Measurements from ENCODE around the gene SEMA3C. TPM values are rescaled to one million over a fixed set of nuclear protein-coding genes. Genes with fewer than 3 reads are reported as not detected.

Gene SEMA3C
- polyA plus RNA-seq, 1 donor: 70.6 TPM

DNA sequence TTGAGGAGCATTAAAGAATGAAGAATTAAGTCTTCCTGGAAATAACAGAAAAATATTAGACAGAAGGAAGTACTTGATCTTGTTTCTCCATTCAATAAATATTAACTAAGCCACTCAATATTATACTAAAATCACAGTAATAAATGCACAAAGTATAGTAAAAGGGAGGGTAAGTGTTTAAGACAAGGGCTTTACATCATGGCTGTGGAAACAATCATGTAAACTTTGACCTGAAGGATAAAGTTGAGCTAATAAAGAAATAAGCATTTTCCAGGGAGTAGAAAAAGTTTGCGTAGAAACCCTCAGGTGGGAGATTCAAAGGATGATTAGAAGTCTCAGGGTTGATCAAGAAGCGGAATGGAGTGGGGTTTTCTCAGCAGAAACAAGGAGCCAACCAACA lies 78.2 kb downstream of the SEMA3C start:
- peak overlapping the region; percentile 22 for H3K4me3 ChIP-seq (ENCODE audit: low read length)
- H3K27me3 ChIP-seq (ENCODE audit: control insufficient read depth, insufficient read depth, low read length): no peaks in the 10 kb centered on the region
- H3K4me1 ChIP-seq (ENCODE audit: control insufficient read depth, insufficient read depth, low read length): peaks cover 24% of the 10 kb centered on the region
- H3K36me3 ChIP-seq (ENCODE audit: control insufficient read depth, insufficient read depth, low read length): no peaks in the 10 kb centered on the region
- H3K27ac ChIP-seq (ENCODE audit: low read length): peak overlapping the region; percentile 75
- no peaks in the 10 kb centered on the region for H3K9me3 ChIP-seq (ENCODE audit: control insufficient read depth, low read depth, low read length)
- peak; percentile 66 to 88 for DNase-seq
- WGBS (ENCODE audit: insufficient coverage, low lambda C conversion rate): no CpG with 5 or more reads among the region's 2 CpGs

GRCh38 chr7:80839855-80840254 lies 79.0 kb downstream of the SEMA3C start:
- Histone ChIP-seq H3K4me1 (ENCODE audit: control insufficient read depth, insufficient read depth, low read length) (peaks cover 24% of the 10 kb centered on the region), H3K9me3 (ENCODE audit: control insufficient read depth, low read depth, low read length) (no peaks in the 10 kb centered on the region), H3K36me3 (ENCODE audit: control insufficient read depth, insufficient read depth, low read length) (no peaks in the 10 kb centered on the region), H3K4me3 (ENCODE audit: low read length) (peak overlapping the region; percentile 22), H3K27ac (ENCODE audit: low read length) (peak overlapping the region; percentile 75), H3K27me3 (ENCODE audit: control insufficient read depth, insufficient read depth, low read length) (no peaks in the 10 kb centered on the region)
- no peak for DNase-seq

DNA sequence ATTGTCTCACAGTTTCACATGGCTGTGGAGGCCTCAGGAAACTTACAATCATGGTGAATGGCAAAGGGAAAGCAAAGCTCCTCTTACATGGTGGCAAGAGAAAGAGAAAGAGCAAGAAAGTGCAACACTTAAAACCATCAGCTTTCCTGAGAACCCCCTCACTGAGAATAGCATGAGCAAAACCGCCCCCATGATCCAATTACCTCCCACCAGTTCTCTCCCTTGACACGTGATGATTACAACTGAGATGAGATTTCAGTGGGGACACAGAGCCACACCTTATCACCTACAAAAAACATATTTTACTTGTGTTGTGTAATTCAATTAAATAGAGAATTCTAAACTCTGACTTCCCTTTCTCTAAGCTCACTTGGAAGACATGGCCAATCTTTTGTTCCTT lies 80.2 kb downstream of the SEMA3C start:
- no peak overlapping the region for H3K4me3 ChIP-seq (ENCODE audit: low read length)
- H3K36me3 ChIP-seq (ENCODE audit: control insufficient read depth, insufficient read depth, low read length): no peaks in the 10 kb centered on the region
- no peaks in the 10 kb centered on the region for H3K27me3 ChIP-seq (ENCODE audit: control insufficient read depth, insufficient read depth, low read length)
- H3K27ac ChIP-seq (ENCODE audit: low read length): peak overlapping the region; percentile 75
- no CpG with 5 or more reads among the region's 2 CpGs for WGBS (ENCODE audit: insufficient coverage, low lambda C conversion rate)
- no peak for DNase-seq
- peaks cover 24% of the 10 kb centered on the region for H3K4me1 ChIP-seq (ENCODE audit: control insufficient read depth, insufficient read depth, low read length)
- H3K9me3 ChIP-seq (ENCODE audit: control insufficient read depth, low read depth, low read length): no peaks in the 10 kb centered on the region

- peaks cover 18% of the 10 kb centered on the region for H3K4me1 ChIP-seq (ENCODE audit: control insufficient read depth, insufficient read depth, low read length)
- H3K4me3 ChIP-seq (ENCODE audit: low read length): no peak overlapping the region
- H3K36me3 ChIP-seq (ENCODE audit: control insufficient read depth, insufficient read depth, low read length): no peaks in the 10 kb centered on the region
- no peak overlapping the region for H3K27ac ChIP-seq (ENCODE audit: low read length)
- H3K27me3 ChIP-seq (ENCODE audit: control insufficient read depth, insufficient read depth, low read length): no peaks in the 10 kb centered on the region
- no peaks in the 10 kb centered on the region for H3K9me3 ChIP-seq (ENCODE audit: control insufficient read depth, low read depth, low read length)
- DNase-seq: no peak
- 100% methylated on average over 2 of the region's 3 CpGs for WGBS (ENCODE audit: insufficient coverage, low lambda C conversion rate)
These were observed 81.5 kb downstream of the SEMA3C start for GRCh38 chr7:80837345-80837744.

GRCh38 chr7:80835251-80835650 lies 83.6 kb downstream of the SEMA3C start:
- WGBS (ENCODE audit: insufficient coverage, low lambda C conversion rate): 86% methylated on average over 1 of the region's 2 CpGs
- Histone ChIP-seq H3K27me3 (ENCODE audit: control insufficient read depth, insufficient read depth, low read length) (no peaks in the 10 kb centered on the region), H3K4me1 (ENCODE audit: control insufficient read depth, insufficient read depth, low read length) (peaks cover 23% of the 10 kb centered on the region), H3K36me3 (ENCODE audit: control insufficient read depth, insufficient read depth, low read length) (no peaks in the 10 kb centered on the region), H3K4me3 (ENCODE audit: low read length) (no peak overlapping the region), H3K9me3 (ENCODE audit: control insufficient read depth, low read depth, low read length) (no peaks in the 10 kb centered on the region), H3K27ac (ENCODE audit: low read length) (no peak overlapping the region)
- DNase-seq: no peak

DNA sequence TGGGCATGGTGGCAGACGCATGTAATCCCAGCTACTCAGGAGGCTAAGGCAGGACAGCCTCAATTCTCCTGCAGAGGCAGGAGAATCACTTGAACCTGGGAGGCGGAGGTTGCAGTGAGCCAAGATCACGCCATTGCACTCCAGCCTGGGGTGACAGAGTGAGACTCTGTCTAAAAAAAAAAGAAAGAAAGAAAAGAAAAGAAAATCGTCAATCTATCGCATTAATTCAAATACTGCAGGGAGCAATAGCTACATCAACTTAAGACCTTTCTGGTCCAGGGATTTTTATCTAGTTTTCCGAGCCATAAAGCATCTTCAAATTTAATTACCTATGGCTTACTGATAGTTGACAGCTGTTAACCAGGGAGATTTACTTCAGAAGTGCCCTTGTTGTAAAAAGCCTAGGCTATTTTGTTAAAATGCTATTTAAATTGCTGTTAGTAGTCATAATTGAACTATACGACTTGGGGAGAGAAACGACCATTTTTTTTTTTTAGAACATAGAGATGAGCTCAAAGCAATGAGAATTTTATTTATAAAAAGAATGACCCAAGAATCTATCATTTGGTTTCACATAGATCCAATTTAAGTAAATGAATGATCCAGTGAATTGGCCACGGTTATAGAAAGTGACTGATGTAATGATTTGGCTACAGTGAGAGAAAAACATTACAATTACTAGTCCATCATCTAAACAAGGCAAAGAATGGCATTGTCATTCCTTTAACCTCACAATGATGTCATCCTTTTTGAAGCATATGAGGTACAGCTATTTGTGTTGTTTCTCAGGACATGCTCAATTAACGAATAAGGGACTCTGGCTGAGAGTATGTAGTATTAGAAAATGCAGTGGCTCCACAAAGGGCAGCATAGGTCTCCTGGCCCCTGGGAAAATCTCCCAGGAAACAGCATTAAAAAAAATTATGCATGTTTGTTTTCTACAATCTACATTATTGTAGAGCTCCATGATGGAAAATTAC lies 85.3 kb downstream of the SEMA3C start:
- Histone ChIP-seq H3K4me1 (ENCODE audit: control insufficient read depth, insufficient read depth, low read length) (peaks cover 17% of the 10 kb centered on the region), H3K27me3 (ENCODE audit: control insufficient read depth, insufficient read depth, low read length) (no peaks in the 10 kb centered on the region), H3K4me3 (ENCODE audit: low read length) (no peak overlapping the region), H3K27ac (ENCODE audit: low read length) (no peak overlapping the region), H3K9me3 (ENCODE audit: control insufficient read depth, low read depth, low read length) (no peaks in the 10 kb centered on the region), H3K36me3 (ENCODE audit: control insufficient read depth, insufficient read depth, low read length) (no peaks in the 10 kb centered on the region)
- WGBS (ENCODE audit: insufficient coverage, low lambda C conversion rate): 42% methylated on average over 4 of the region's 10 CpGs
- DNase-seq: no peak

DNA sequence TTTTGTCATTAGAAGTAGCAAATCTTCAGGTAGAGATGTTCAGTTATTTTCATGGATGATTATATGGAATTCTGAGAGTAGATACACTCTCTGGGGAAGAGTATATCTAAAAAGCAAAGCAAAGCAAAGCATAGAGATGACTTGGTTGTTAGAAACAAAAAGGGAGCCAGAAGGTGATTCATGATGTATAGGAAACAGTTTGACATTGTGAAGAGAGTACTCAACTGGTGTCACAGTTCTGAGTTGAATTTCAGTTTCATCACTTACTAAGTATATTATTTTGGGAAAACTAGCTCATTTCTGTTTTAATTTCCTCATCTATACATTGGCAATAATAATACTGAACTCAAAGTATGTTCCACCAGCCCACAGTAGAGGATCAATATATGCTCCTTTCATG lies 86.8 kb downstream of the SEMA3C start:
- peaks cover under 1% of the 10 kb centered on the region for H3K36me3 ChIP-seq (ENCODE audit: control insufficient read depth, insufficient read depth, low read length)
- DNase-seq: no peak
- no peaks in the 10 kb centered on the region for H3K27me3 ChIP-seq (ENCODE audit: control insufficient read depth, insufficient read depth, low read length)
- H3K4me1 ChIP-seq (ENCODE audit: control insufficient read depth, insufficient read depth, low read length): peaks cover 15% of the 10 kb centered on the region
- H3K9me3 ChIP-seq (ENCODE audit: control insufficient read depth, low read depth, low read length): no peaks in the 10 kb centered on the region
- no peak overlapping the region for H3K27ac ChIP-seq (ENCODE audit: low read length)
- no peak overlapping the region for H3K4me3 ChIP-seq (ENCODE audit: low read length)

DNA sequence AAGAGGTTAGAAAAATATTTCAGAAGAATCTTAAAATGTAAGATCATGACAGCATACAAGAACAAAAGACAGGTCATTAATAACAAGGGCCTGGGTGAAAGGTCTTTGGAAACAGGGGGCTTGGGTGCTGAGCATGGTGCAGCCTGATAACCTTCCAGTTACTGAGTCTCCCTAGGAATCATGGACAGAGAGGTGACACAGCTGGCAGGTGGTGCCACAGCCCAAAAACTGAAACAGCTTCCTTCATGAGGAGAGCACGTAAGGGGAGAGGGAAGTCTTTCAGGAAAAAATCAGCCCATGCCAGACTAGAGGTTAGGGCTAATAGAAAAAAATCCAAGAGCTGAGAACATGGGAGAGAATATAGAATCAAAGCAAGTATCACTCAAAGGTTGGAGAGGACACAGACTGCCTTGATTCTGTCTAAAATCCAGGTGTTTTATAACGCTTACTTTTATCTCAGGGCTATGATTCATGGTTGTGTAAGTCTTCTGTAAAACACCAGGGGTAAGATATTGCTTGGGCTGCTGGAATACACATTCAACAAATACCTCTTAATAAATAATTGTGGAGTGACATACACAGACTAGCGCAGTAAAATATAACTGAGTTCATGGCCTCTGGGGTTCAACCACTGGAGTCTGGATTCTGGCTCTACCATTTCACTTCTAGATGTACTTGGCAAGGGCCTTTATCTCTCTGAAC lies 88.1 kb downstream of the SEMA3C start:
- Histone ChIP-seq H3K9me3 (ENCODE audit: control insufficient read depth, low read depth, low read length) (no peaks in the 10 kb centered on the region), H3K27me3 (ENCODE audit: control insufficient read depth, insufficient read depth, low read length) (no peaks in the 10 kb centered on the region), H3K4me1 (ENCODE audit: control insufficient read depth, insufficient read depth, low read length) (peaks cover 15% of the 10 kb centered on the region), H3K27ac (ENCODE audit: low read length) (peak overlapping the region; percentile 67), H3K4me3 (ENCODE audit: low read length) (no peak overlapping the region), H3K36me3 (ENCODE audit: control insufficient read depth, insufficient read depth, low read length) (peaks cover 2% of the 10 kb centered on the region)
- peak; percentile 67 to 87 for DNase-seq
- 17% methylated on average over 1 of the region's 3 CpGs for WGBS (ENCODE audit: insufficient coverage, low lambda C conversion rate)

DNA sequence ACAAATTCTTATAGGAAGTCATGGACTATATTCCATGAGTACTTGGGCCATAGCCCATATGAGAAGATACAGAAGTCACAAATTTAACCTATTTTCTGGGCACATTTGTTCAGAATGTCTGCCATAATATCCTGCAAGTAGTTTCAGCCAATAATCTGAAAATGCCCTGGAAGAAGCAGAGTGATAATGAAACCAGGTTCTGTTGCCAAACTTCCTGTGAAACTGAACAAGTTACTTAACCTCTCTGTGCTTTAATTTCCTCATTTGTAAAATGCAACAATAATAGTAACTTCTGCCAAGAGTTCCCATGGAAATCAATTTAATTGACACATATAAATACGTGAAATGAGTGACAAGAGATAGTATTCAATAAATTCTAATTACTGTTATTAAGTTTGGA lies 88.8 kb downstream of the SEMA3C start:
- Histone ChIP-seq H3K27me3 (ENCODE audit: control insufficient read depth, insufficient read depth, low read length) (no peaks in the 10 kb centered on the region), H3K4me1 (ENCODE audit: control insufficient read depth, insufficient read depth, low read length) (peaks cover 15% of the 10 kb centered on the region), H3K27ac (ENCODE audit: low read length) (peak overlapping the region; percentile 67), H3K4me3 (ENCODE audit: low read length) (no peak overlapping the region), H3K9me3 (ENCODE audit: control insufficient read depth, low read depth, low read length) (no peaks in the 10 kb centered on the region), H3K36me3 (ENCODE audit: control insufficient read depth, insufficient read depth, low read length) (peaks cover 2% of the 10 kb centered on the region)
- 90% methylated on average over 1 of the region's 1 CpG for WGBS (ENCODE audit: insufficient coverage, low lambda C conversion rate)
- DNase-seq: no peak

DNA sequence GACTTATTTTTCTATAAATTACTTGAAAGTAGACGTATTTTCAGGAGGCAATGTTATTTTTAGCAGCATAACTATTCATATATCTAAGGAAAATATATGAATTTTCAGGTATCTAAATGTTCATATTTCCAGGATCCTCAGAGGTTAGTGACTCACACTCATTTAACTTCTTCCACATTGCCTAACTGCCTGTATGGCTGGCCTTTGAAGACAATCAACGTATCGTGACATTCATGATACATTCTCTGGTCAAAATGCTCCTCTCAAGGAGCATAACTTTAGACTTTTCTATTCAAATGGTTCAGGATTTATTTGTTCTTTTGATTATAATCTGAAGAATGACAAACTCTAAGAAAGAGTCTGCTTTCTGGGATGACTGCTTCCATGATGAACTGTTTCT lies 89.3 kb downstream of the SEMA3C start:
- WGBS (ENCODE audit: insufficient coverage, low lambda C conversion rate): 77% methylated on average over 2 of the region's 3 CpGs
- H3K9me3 ChIP-seq (ENCODE audit: control insufficient read depth, low read depth, low read length): no peaks in the 10 kb centered on the region
- peak overlapping the region; percentile 67 for H3K27ac ChIP-seq (ENCODE audit: low read length)

More for the DNA sequence above, 89.3 kb downstream of the SEMA3C start:
- peaks cover 17% of the 10 kb centered on the region for H3K4me1 ChIP-seq (ENCODE audit: control insufficient read depth, insufficient read depth, low read length)
- peaks cover 2% of the 10 kb centered on the region for H3K36me3 ChIP-seq (ENCODE audit: control insufficient read depth, insufficient read depth, low read length)
- H3K4me3 ChIP-seq (ENCODE audit: low read length): no peak overlapping the region
- no peak for DNase-seq
- H3K27me3 ChIP-seq (ENCODE audit: control insufficient read depth, insufficient read depth, low read length): no peaks in the 10 kb centered on the region
